Left lobe of liver (tissue), 2 donors: ENCODE data around the gene SNRNP200. TPM values are rescaled to one million over a fixed set of nuclear protein-coding genes. Genes with fewer than 3 reads are reported as not detected.

ENCODE experiments used
- ATAC-seq: fragments of 200-7000 bp; cut with Tn5 transposase; one replicate; pipeline ENCODE4 v1.9.1; 2020; ENCODE audit warnings: mild to moderate bottlenecking, moderate library complexity
- DNase-seq: peaks from one replicate; pipeline ENCODE4 v3.0.0-alpha.2; 2020; ENCODE audit warnings: low spot score
- total RNA-seq: library from RNA; stranded (reverse); gene quantifications from one replicate; pipeline ENCODE4 v1.2.1, GENCODE V29; 2021
- donor health status: DM: no; HTN: no; CAD: no; lungs with moderate emphysema.
- donor health status: DM: no; HTN: yes; CAD: no.

The SNRNP200 gene
- 49.7 TPM for total RNA-seq

DNA sequence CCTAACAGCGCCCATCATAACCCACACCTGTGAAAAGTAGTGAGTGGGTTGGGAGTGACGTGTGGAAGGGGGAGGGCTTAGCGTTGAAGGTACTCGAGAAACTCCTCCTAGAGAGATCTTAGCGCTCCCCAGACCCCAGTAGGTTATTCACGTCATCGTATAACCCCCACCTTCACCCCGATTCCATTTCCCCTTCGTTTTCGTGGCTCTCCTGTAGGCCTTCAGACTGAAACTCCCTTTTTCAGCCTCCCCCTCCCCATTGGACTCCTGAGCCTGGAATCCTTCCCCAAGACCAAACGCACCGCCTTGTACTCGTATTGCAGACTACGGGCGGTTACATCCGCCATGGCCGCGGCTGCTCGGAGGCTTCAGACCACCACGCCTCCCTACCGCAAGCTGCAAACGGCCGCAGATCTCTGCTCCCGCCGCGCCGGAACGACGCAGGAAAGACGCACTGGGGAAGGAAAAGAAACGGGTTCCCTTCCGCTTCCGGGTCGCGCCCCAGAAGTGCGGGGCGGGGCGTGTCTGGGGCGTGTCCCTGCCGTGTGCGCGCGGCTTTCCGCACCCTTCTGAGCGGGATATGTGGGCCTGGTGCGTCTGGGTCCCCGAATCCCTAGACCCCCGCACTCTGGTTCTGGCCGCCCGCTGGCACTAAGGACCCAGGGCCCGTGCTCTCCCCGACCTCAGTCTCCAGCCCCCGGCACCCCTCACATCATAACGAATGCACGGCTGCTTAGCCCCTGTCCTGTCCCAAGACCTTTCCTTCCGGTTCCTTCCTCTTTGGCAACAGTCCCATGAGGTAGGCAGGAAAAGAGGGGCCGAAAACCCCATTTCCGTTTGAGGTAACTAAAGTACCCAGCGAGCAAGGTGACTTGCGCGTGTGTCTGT is at the start of gene SNRNP200:
TSS of gene SNRNP200 (minus strand) at position 456 of the 888 bp plus-strand sequence. CDS start at position 347, 109 bp downstream.
- DNase-seq (peak; percentile 89), ATAC-seq (peak; percentile 100)

DNA sequence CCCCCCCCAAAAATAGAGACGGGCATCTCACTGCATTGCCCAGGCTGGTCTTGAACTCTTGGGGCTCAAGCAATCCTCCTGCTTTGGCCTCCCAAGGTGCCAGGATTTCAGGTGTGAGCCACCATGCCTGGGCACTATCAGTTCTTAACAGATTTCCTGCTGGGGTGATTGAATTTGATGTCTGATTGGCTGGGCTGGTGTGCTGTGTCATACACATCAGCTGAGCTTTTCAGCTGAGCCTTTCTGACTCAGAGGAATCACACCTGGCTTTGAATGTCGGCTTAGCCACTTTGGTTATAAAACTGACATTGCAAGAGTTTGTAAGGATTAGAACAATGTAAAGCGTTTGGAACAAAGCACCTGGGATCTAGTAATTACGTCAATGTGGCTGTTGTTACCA is 49.1 kb upstream of the SNRNP200 start:
- ATAC-seq (no peak), DNase-seq (no peak)

DNA sequence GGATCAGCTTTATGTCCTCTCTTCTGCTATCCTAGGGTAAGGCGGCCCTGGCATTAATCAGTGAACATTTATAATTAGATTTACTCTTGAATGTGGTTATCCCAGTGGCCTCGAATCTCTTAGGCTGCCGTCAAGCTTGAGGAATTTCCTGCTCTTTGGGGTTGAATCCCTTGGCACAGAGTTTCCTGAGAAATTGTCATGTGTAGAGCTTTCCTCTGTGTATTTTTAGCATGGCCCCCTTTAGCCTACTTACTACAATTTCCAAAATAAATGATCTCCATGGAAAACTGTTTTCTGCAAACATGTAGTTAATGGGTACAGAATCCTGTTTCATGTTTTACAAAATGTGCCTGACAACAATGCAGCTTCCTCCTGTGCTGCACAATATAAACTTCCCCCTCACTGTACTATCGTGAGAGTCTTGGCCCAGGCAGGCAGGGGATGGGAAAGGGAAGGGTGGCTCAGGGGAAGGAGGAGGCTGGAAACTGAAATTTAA is 48.3 kb upstream of the SNRNP200 start:
- ATAC-seq (no peak), DNase-seq (no peak)

DNA sequence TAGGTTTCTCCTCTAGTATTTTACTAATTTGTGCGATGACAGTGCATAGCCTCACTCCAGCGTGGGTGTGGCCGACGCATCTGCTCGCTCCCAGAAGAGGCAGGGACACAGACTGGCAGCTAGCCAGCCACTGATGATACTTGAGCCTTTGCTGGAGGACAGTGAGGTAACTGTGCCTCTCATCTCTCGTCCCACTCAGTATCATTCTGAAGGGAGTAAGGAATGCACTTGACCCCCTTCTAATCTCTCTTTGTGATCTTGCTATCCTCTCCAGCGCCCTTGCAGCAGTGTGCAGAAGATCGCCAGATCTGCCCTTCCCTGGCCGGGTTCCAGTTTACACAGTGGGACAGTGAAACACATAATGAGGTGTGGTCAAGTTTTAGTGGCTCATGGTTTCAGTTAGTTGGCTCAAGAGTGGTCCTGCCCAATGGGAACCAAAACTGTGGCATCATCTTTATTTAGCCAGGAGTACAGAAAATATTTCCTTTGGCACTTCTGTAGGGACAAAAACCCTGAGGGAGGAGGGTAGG is 47.8 kb upstream of the SNRNP200 start:
- ATAC-seq, result no peak

DNA sequence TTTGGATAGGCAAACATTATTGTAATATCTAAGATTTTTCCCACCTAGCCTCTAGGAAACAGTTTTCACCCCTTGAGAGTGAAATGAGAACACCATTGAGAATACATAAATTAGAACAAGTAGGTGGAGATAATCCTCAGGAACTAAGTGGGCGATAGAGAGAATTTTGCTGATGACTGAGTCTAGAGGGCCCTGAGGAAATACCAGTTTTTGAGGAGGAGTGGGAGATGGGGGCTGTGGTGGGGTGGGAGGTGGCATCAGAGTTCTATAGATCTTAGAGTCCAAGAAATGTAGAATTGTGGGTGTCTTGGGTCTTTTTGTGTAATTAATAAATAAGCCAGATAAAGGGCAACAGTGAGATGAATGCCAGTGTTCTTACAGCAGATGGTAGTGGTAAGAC is 42.0 kb upstream of the SNRNP200 start:
- ATAC-seq (no peak), DNase-seq (no peak)

More for the DNA sequence above, 47.8 kb upstream of the SNRNP200 start:
- peak; percentile 57 for DNase-seq

DNA sequence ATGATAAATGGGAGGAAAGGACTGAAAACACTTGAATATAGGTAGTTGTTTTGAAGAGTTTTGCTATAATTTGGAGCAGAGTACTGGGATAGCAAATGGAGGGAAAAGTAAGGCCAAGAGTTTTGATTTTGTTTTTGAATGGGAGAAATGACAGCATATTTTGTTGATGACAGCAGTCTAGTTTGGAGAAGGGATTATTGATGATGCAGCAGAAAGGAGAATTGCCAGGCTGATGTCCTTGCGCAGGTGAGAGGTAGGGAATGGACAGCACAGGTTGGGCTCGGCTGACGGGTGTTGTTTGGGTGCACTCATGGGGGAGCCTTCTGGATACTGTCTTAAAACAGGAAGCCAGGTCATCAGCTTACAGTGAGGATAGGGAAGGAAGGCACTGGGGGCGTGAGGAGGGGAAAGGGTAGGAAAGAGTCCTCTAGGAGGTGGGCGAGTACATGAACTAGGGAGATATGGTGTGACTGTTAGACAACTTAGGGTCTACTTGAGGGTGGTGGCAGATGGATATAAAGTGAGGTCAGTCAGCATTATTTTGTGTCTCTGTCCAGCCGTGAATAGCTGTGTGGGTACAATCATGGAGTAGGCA is 40.6 kb upstream of the SNRNP200 start:
- no peak for ATAC-seq
- DNase-seq, result no peak

DNA sequence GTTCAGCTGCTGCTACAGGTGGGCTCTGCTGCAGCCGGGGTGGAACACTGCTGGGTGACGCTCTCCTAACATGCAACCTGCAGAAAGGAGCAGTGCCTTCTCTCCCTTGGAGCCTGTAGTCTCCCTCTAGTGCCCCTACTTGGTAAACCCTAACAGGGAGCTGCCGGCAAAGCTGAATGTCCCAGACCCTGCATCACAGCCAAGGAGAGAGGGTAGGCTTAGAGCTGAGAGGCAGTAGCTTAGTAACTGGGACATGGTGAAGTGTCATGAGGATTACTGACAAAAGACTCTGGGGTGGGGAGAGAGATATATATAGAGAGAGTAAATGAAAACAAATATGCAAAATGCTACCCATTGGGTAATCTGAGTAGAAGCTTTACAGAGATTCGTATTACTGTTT is 40.1 kb upstream of the SNRNP200 start:
- ATAC-seq, result peak; percentile 83

DNA sequence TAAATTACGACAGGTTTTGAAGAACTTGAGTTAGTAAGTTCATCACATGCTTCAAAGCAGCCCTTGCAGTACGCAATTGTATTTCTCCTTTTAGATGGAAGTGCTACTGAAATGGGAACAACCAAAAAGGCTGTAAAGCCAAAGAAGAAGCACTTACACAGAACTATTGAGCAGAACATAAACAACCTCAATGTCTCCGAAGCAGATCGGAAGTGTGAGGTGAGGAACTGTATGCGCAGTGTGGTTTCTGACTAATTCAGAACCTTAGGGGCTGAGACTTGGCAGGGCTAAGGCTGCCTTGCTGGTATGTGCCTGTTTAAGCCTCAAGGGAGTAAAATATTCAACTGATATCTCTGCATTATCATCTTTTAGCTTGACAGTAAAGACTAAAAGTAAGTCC is 38.7 kb upstream of the SNRNP200 start:
- DNase-seq (no peak), ATAC-seq (peak; percentile 45)

More for the DNA sequence above, 40.1 kb upstream of the SNRNP200 start:
- DNase-seq, result no peak

DNA sequence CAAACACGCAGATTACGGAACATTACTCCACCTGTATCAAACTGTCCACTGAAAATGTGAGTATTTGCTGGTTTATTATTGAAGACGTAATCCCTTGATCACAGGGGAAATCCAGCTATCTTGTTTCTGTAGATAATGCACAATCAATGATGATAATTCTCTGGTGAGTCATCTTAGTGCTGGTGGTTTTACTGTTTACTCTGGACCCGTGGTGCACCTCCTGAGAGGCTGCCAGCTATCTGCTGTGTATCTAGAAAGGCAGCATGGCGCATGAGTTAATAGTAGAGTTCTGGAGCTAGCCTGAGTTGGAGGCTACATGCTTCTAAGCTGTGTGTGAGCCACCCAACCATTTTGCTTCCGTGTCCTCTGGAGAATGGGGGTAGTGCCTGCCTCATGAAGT is 36.7 kb upstream of the SNRNP200 start:
- DNase-seq (no peak), ATAC-seq (peak; percentile 23)

DNA sequence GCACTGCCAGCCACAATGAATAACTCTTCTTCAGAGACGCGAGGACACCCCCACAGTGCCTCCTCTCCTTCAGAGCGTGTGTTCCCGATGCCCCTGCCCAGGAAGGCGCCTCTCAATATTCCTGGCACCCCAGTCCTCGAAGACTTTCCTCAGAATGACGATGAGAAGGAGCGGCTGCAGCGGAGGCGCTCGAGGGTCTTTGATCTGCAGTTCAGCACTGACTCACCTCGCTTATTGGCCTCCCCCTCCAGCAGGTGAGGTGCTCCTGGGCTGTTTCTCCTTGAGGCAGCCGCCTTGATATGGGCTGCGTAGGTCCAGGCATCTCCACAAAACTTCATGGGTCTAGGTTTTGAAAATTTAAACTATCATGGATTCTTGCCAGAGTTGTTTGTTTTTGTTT is 36.3 kb upstream of the SNRNP200 start:
- no peak for ATAC-seq
- DNase-seq, result no peak

DNA sequence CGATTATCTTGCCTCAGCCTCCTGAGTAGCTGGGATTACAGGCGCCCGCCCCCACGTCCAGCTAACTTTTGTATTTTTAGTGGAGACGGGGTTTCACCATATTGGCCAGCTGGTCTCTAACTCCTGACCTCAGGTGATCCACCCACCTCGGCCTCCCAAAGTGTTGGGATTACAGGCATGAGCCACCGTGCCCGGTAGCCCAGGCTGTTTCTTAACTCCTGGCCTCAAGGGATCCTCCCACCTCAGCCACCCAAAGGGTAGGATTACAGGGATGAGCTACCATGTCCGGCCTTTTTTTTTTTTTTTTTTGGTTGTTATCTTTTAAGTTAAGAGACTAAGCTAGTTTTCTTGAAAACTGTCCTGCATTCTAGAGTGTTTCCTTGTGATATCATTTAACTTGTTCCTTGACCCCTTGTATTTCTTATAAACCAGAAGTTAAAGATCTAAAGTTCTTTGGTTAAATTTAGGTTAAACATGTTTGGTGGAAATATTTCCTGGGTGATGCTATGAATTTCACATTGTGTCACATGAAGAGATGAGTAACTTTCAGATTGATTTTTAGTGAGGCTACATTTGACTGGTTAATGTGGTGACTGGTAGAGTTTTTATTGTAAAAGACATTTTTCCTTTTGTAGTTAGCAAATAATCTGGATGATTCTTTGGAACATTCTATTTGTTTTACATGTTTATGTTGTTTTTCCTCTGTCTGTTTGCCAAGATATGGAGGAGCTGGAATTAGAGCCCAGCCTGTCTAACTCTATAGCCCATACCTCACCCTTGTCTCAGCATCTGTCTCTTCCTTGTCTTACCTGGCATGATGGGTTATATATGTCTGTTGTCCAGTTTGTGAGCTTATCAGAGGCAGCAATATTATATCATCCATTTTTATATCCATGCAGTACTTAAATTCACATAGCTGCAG is 35.4 kb upstream of the SNRNP200 start:
- DNase-seq (no peak), ATAC-seq (no peak)

DNA sequence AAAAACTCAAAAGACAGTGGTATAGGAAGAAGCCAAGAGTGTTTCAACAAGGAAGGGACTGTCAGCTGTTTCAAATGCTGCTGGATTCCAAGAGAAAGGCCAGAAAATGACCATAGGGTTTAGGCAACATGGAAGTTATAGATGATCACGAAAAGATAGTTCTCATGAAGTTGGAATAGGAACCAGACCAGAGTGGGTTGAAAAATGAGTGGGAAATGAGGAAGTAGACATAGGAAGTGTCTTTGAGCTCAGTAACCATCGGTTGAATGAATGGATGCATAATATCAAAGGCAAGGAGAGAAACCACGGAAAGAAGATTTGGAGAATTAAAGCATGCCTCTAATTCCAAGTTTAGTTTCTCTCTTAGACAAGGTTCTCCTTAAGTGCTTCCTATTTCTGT is 31.5 kb upstream of the SNRNP200 start:
- ATAC-seq, result no peak
- no peak for DNase-seq

DNA sequence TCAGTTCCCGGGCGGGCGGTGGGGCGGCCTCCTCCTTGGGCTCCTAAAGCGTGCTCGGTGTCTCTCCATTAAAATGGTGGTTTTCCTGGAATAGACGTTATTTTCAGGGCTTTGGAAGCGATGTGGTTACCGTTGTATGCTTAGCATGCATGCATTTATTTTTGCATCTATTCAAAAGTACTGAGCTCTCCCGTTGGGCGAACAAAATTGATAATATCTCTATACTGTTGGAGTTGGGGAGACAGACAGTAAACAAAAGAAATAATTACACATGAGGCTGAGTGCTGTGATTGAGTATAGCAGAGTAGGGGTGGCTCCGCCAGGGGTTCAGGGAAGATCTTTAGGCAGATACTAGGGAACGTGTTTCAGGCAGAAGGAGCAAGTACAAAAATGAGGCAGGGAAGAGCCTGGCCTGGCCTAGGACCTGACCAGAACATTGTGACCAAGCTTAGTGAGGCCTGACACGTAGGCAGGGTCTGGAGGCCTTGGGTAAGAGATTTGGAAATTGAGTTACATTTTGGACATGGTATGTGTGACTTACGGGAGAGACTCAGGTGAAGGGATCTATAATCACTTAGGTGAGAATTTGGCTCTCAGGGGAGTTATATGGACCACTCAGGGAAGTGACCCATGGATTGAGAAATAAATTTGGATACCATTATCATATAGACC is 30.9 kb upstream of the SNRNP200 start:
- ATAC-seq (no peak), DNase-seq (no peak)

DNA sequence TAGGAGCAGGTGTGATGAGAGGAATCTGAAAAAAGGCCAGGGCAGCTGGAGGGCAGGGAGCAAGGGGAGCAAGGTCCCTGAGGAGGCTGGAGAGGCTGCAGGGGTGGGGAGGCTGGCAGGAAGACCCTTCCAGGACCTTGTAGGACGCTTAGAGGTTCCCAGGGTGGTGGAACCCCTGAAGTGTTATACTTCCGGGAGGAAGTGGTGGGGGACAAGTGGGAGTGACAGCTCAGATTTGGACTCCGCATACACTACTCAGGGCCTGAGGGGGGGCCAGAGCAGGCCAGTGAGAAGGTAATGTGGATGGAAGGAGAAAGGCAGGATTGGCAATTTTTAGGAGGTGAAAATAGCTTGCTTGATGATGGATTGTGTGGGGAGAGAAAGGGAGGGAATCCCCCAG is 28.4 kb upstream of the SNRNP200 start:
- DNase-seq (no peak), ATAC-seq (no peak)

DNA sequence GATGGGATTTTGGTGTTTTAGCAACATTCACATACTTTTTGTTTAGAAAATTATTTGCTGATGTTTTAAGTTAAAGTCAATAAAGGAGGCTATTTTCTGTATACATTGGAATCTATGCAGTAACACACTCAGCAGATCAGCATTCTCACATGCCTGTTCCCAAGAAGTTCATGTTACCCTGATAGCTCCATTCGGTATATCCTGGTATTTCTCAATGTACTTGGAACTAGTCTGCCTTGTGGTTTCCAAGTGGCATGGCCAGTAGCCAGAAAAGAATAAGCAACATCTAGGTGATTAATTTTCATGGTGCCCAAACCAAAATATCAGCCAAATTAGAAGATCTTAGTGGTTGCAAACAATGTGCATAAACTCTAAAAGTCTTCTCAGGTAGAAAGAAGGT is 25.1 kb upstream of the SNRNP200 start:
- no peak for DNase-seq
- peak; percentile 81 for ATAC-seq

DNA sequence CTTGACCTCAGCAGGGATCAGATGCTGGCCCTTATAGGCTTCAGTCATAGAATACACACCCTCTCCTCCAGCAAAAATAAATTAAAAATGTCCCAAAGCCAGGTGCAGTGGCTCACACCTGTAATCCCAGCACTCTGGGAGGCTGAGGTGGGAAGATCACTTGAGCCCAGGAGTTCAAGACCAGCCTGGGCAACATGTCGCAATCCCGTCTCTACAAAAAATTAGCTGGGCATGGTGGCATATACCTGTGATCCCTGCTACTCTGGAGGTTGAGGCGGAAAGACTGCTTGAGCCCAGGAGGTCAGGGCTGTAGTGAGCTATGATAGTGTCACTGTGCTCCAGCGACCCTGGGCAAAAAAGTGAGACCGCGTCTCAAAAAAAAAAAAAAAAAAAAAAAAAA is 24.5 kb upstream of the SNRNP200 start:
- no peak for ATAC-seq
- no peak for DNase-seq

DNA sequence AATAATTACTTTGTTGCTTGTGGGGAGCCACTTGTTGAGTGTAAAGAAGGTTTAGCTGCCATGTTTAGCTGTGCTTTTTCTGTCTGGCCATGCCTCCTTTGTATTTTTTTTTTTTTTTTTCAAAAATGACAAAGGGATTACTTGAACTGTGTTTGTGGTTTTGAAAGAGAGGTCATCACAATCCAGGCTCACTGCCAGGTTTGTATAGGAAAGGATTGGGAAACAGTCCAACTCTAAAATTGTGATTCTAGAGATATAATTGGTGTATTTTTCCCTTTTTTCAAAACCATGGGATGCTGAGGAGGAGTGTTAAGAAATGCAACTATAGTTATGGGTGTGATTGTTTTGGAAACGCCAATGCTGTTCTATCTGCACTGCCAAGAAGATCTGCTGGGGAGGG is 24.1 kb upstream of the SNRNP200 start:
- ATAC-seq, result peak; percentile 27
- no peak for DNase-seq

DNA sequence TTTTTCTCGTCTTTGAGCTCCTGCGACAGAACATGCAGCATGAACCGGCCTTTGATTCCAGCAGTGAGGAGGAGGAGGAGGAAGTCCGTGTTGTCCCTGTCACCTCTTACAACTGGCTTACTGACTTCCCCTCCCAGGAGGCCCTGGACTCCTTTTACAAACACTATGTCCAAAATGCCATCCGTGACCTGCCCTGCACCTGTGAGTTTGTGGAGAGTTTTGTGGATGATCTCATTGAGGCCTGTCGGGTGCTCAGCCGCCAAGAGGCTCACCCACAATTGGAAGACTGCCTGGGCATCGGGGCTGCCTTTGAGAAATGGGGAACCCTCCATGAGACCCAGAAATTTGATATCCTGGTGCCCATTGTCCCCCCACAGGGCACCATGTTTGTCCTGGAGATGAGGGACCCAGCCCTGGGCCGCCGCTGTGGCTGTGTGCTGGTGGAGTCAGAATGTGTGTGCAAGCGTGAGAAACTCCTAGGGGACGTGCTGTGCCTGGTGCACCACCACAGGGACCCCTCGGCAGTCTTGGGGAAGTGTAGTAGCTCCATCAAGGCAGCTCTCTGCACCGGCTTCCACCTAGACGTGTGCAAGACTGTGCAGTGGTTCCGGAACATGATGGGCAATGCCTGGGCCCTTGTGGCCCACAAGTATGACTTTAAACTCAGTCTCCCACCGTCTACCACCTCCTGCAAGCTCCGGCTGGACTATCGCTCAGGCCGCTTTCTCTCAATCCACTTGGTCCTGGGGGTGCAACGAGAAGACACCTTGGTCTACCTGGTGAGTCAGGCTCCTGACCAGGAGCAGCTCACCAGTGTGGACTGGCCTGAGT is 21.9 kb upstream of the SNRNP200 start:
- no peak for DNase-seq
- ATAC-seq, result no peak

DNA sequence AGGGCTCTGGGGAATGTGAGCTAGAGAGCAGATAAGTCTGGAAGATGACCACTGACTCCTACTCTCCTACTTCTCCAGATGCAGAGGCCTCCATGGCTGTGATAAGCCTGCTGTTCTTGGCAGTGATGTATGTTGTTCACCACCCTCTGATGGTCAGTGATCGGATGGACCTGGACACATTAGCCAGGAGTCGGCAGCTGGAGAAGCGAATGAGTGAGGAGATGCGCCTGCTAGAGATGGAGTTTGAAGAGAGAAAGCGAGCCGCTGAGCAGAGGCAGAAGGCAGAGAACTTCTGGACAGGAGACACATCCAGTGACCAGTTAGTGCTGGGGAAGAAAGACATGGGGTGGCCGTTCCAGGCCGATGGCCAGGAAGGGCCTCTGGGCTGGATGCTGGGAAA is 21.2 kb upstream of the SNRNP200 start:
- ATAC-seq (no peak), DNase-seq (no peak)

DNA sequence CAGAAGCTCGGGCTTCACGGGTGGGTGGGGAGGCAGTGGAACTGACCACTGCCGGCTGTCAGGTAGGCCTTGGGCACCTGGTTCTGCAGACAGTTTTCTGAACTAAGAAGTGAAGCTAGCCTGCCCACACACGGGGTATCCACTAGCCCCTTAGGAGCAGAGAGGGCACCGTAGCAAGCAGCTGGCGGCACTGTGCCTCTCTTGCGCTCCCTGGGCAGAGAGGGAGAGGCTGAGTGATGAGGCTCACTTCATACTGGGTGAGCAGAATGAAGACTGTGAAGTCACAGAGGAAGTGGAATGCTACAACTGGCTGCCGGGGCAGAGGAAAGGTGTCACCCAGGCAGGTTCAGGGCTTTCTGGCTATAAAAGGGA is 20.5 kb upstream of the SNRNP200 start:
- DNase-seq, result no peak
- ATAC-seq, result no peak
